Hindlimb muscle (tissue), 1 donor: Measurements from ENCODE around the gene INTS4. TPM values are rescaled to one million over a fixed set of nuclear protein-coding genes. Genes with fewer than 3 reads are reported as not detected.
"Not testable (repeated sequence)": the region's sequence is repeated elsewhere in the genome, so short reads cannot be mapped to it uniquely, and the experiment has no call there.

ENCODE experiments used
- DNase-seq: peaks from one replicate; pipeline ENCODE4 v3.0.0-alpha.2; 2013
- polyA plus RNA-seq: library from polyadenylated mRNA; unstranded; fragments of 120-200 nt; gene quantifications from one replicate; pipeline ENCODE4 v1.2.1, GENCODE V29; 2013; ENCODE audit not compliant: insufficient read length

The INTS4 gene
- polyA plus RNA-seq, 1 donor: 26.8 TPM

GRCh38 chr11:77943296-77943695 is 51.2 kb downstream of the INTS4 start:
- not testable (repeated sequence) for DNase-seq

GRCh38 chr11:77942465-77942864 is 52.0 kb downstream of the INTS4 start:
- not testable (repeated sequence) for DNase-seq

- not testable (repeated sequence) for DNase-seq
Observed at GRCh38 chr11:77933596-77933995, 60.9 kb downstream of the INTS4 start.

GRCh38 chr11:77930334-77931208 is 63.9 kb downstream of the INTS4 start:
- DNase-seq: not testable (repeated sequence)

- DNase-seq: not testable (repeated sequence)
Observed at GRCh38 chr11:77917713-77918112, 76.8 kb downstream of the INTS4 start.

- not testable (repeated sequence) for DNase-seq
Observed at GRCh38 chr11:77914307-77914791, 80.1 kb downstream of the INTS4 start.

- DNase-seq: not testable (repeated sequence)
Observed at GRCh38 chr11:77913608-77914306, 80.7 kb downstream of the INTS4 start.

- not testable (repeated sequence) for DNase-seq
Observed at GRCh38 chr11:77910828-77911227, 83.6 kb downstream of the INTS4 start.

GRCh38 chr11:77909277-77909676 is 85.2 kb downstream of the INTS4 start:
- no peak for DNase-seq

- DNase-seq: no peak
Observed at GRCh38 chr11:77908835-77909234, 85.6 kb downstream of the INTS4 start.

- DNase-seq: not testable (repeated sequence)
Observed at GRCh38 chr11:77894949-77895348, 99.5 kb downstream of the INTS4 start.

- not testable (repeated sequence) for DNase-seq
Observed at GRCh38 chr11:77891703-77892102, 102.8 kb downstream of the INTS4 start.

- DNase-seq: not testable (repeated sequence)
Observed at GRCh38 chr11:77891256-77891655, 103.2 kb downstream of the INTS4 start.

- DNase-seq: not testable (repeated sequence)
Observed at GRCh38 chr11:77890619-77891056, 103.8 kb downstream of the INTS4 start.

GRCh38 chr11:77890100-77890614 is 104.3 kb downstream of the INTS4 start:
- DNase-seq: not testable (repeated sequence)

GRCh38 chr11:77889045-77889444 is 105.4 kb downstream of the INTS4 start:
- DNase-seq: not testable (repeated sequence)

- no peak for DNase-seq
Observed at GRCh38 chr11:77886401-77886800, 108.1 kb downstream of the INTS4 start.

GRCh38 chr11:77884829-77885190 is 109.7 kb downstream of the INTS4 start:
- no peak for DNase-seq

- DNase-seq: no peak
Observed at GRCh38 chr11:77884186-77884828, 110.2 kb downstream of the INTS4 start.

- no peak for DNase-seq
Observed at GRCh38 chr11:77883775-77884174, 110.7 kb downstream of the INTS4 start.

GRCh38 chr11:77882396-77882795 is 112.1 kb downstream of the INTS4 start:
- DNase-seq: no peak

- peak; percentile 42 for DNase-seq
Observed at GRCh38 chr11:77879218-77879617, 115.2 kb downstream of the INTS4 start.

GRCh38 chr11:77878247-77878646 is 116.2 kb downstream of the INTS4 start:
- peak; percentile 11 for DNase-seq
